Choroid plexus epithelial cell (primary cell): ENCODE measurements around the gene MEAK7.

Source experiments
- DNase-seq: peaks from one replicate; pipeline ENCODE4 v3.0.0-alpha.2; 2010; ENCODE audit warnings: low read depth
- H3K4me3 ChIP-seq: 2 replicates; pipeline ENCODE4 v1.5.1; 2011; ENCODE audit warnings: low read depth, mild to moderate bottlenecking, control low read depth, low read length, moderate library complexity
- TF ChIP-seq, protein P1 (sequence below): conservative IDR thresholded peaks from 2 replicates; pipeline ENCODE4 v1.5.1; 2011; ENCODE audit warnings: low read depth, mild to moderate bottlenecking, control low read depth, inconsistent platforms, low read length, moderate library complexity

Gene MEAK7

DNA sequence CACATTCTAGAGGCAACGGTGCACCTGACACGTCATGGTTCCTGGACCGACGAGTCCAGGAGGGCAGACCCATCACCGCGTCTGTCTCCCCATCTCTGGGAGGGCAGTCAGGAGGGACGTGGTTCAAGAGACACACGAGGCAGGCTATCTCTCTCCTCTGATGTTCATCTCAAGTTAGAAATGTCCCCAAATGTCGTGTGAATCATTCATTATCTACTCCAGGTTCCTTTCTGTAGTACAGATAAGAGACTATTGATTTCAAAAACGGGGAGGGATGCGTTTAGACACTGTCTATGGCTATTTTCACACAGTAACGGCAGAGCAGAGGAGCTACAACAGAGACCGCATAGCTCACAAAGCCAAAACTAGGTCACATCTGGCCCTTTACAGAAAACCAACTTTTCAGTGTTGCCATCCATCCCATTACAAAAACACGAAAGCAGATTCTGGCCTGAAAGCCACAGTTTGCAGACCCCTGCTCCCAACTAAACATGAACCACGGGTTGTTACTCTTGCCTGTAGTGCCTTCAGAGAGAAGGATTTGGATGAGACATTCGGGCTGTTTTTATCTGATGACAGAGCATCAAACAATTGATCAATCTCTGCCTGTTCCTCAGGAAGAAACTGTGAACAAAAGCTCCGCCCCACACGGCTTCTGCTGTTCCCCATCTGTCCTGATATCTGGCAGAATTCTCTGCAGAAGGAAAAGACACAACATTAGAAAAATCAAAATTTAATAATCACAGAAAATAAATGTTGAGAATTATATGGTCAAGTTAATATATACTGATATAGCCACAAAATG lies 6.8 kb downstream of the MEAK7 start:
- TF ChIP-seq, protein P1, sequence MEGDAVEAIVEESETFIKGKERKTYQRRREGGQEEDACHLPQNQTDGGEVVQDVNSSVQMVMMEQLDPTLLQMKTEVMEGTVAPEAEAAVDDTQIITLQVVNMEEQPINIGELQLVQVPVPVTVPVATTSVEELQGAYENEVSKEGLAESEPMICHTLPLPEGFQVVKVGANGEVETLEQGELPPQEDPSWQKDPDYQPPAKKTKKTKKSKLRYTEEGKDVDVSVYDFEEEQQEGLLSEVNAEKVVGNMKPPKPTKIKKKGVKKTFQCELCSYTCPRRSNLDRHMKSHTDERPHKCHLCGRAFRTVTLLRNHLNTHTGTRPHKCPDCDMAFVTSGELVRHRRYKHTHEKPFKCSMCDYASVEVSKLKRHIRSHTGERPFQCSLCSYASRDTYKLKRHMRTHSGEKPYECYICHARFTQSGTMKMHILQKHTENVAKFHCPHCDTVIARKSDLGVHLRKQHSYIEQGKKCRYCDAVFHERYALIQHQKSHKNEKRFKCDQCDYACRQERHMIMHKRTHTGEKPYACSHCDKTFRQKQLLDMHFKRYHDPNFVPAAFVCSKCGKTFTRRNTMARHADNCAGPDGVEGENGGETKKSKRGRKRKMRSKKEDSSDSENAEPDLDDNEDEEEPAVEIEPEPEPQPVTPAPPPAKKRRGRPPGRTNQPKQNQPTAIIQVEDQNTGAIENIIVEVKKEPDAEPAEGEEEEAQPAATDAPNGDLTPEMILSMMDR = no peak
- H3K4me3 ChIP-seq = no peak overlapping the region
- DNase-seq = no peak

DNA sequence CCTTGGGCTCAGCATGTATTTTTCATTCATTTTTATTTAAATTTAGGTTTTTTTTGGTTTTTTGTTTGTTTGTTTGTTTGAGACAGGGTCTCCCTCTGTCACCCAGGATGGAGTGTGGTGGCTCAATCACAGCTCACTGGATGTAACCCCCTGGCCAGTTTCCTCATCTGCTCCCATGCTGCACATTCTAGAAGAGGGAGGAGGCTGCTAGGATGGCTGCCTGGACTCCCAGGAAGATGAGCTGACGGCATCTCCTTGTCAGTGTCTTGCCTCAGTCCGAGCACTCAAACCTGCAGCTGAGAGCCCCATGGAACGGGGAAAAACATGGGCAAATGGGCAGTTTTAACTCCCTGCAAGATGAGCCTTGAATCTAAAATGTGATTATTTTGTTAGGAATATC lies 7.5 kb downstream of the MEAK7 start:
- no peak for DNase-seq
- no peak overlapping the region for H3K4me3 ChIP-seq
- TF ChIP-seq, protein P1 = no peak

DNA sequence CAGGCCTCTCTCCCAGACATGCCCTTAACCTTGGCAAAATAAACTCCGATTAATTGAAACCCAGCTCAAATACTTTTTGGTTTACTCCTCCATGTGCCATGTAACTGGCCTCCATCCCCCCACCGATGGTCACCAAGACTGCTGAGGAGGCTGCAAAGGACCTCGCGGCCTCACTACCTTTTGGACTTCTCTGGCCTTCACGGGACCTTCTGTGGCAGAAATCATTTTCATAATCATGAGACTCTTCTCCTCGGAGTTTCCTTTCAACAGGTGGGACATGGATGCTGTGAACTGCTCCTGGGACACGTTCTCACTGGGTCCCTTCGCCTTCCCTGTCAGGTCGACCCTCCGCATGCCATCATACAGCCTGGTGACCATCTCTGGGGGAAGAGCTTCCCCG lies 9.0 kb downstream of the MEAK7 start:
- TF ChIP-seq, protein P1 = no peak
- DNase-seq = no peak
- H3K4me3 ChIP-seq = no peak overlapping the region

DNA sequence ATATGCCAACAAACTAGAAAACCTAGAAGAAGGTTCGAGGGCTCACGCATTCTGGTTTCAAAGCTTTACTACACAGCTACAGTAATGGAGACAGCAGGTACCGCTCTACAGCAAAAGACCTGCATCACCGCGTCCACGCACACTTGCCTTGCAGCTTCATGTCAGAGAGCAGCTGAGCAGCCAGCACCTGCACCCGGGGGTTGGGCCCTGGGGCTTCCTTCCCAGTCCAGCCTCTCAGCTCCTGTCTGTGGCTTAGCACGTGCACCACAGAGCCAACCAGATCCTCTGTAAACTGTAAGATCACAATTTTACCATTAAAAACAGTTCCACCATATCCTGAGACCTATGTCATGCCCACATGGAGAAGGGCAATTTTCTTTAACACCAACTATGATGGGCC lies 15.3 kb downstream of the MEAK7 start:
- TF ChIP-seq, protein P1 = no peak
- DNase-seq = no peak
- no peak overlapping the region for H3K4me3 ChIP-seq

DNA sequence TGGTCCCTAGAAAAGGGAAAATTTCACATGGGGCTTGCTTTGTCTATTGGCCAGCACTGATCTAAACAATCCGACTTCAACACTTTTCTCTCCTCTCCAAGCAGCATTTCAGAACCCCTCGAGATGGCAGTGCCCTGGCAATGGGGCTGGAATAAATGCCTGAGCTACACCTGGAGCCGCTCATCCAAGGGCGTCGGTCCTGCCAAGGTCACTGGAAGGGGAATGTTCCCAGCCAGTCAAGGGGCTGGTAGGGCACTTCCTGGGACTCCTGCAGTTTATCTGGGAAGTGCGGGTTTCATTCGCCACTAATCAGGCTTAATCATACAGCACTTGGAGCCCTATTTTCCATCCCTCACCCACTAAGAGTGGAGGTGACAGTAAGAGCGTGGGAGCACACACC lies 17.1 kb downstream of the MEAK7 start:
- DNase-seq = no peak
- TF ChIP-seq, protein P1 = no peak
- no peak overlapping the region for H3K4me3 ChIP-seq

DNA sequence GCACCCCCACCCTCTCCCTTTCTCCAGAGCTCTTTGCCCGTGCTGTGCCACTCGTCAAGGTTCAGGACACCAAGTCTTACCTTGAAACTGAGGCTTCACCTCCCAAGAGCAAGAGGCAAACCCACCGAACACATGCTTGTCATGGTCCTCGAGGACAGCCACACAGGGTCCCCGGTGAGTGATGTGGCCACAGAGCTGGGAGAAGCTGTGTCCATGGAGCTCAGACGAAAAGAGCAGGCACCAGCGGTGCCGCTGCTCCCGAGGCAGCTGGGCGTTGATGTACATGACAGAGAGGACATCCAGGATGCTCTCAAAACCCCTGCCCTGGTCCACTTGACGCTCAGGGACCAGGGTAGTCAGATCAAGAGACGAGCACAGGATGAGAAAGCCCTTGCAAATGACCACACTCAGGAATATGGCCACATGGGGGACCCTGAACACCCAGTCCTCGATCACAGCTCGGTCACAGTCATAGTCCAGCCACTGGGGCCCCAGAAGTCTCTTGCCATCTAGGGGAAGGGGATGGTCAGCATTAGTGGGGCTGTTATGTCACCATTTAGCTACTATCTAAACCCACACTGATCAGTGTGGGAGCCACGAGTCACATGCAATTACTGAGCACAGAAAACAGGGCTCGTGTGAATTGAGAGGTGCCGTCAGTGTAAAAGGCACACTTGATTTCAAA lies 17.8 kb downstream of the MEAK7 start:
- DNase-seq = no peak
- no peak overlapping the region for H3K4me3 ChIP-seq
- TF ChIP-seq, protein P1 = no peak
